Hindlimb muscle (tissue), 1 donor: ENCODE data around the gene SLCO2A1. TPM values are rescaled to one million over a fixed set of nuclear protein-coding genes. Genes with fewer than 3 reads are reported as not detected.

Source experiments
- DNase-seq: peaks from one replicate; pipeline ENCODE4 v3.0.0-alpha.2; 2013
- polyA plus RNA-seq: library from polyadenylated mRNA; unstranded; fragments of 120-200 nt; gene quantifications from one replicate; pipeline ENCODE4 v1.2.1, GENCODE V29; 2013; ENCODE audit not compliant: insufficient read length

The SLCO2A1 gene
- polyA plus RNA-seq, 1 donor, result 1.4 TPM

DNA sequence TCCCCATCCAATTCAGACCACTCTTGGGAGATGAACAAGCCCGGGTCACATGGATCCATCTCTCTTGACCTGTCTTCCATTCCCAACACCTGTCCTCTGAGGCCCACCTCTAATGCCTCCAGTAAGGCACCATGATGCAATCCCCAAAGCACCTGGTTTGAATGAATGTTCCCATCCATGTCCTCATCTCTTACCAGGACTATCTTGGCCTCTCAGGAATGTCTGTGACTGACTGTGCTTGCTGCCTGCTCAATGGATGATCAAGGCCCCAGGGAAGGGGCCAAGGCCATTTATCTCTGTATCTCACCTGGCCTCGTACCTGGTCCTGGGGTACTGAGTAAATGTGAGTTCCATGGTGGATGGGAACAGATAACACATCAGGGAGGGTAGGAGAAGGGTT lies 49.7 kb downstream of the SLCO2A1 start:
- no peak for DNase-seq

GRCh38 chr3:133979553-133979952 lies 50.2 kb downstream of the SLCO2A1 start:
- DNase-seq, result no peak

DNA sequence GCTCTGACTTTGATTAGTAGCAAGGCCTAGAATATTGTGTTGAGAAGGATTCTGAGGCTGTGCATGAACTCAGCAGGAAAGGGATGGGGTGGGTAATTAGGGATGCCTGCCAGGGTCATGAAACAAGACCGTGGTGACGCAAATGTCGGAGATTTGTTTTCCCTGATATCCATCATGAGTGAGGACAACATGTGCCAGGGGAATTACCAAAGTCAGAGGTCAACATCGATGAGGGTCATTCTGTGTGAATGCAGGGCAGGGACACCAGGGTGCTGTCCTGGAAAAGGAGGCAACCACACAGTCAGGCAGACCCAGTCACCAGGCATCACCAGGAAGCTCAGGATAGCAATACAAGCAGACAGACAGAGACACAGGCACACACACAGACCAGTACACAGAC lies 52.2 kb downstream of the SLCO2A1 start:
- no peak for DNase-seq

DNA sequence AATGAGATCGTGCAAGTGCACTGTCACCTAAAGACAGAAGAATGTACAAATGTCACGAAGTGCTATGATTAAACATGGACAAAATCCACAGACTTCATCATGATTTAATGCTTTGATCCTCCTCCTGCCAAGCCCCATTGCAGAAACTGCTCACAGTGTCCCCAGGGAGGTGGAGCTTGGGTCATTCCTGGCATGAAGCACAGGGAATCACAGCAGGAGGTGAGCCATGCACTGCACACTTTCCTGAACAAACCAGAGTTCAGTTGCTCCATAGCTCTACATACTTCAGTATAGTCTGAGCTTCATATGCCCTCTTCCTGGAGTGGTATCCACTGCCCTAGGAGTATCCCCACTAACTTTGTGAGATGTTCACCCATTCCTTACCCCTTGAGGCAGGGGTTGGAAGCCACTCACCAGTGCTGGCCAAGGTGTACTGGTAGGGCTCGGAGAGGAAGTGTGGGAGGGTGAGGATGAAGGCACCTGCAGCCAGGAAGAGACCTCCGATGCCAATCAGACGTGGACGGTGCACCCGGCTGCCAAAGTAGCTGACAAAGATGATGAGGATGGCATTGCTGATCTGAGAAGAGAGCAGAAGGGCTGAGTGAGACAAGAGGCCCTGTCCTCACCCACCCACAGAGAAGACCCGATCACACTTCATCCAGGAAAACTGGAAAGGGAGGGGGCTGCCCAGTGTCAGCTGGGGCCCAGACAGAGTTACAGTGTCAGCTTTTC lies 56.3 kb downstream of the SLCO2A1 start:
- DNase-seq, result no peak

GRCh38 chr3:133972156-133972555 lies 57.6 kb downstream of the SLCO2A1 start:
- no peak for DNase-seq

DNA sequence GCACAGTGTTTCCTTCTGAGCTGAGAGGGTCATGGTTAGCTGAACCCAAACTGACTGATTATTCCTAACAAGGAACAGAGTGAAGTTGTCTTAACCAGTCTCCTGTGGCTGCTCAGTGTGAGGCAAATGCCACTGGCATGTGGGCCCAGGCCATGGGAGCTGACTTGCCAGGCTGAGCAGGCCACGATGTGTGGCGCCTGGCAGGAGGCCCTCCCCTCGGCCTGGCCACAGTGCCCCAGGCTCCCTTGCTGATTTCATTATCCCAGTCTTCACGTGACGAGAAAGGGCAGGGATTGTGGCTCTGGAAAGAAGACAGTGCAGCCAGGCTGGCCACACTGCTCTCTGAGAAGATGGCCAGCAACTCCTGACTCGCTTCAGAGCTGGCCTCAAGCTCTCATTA lies 58.8 kb downstream of the SLCO2A1 start:
- no peak for DNase-seq

DNA sequence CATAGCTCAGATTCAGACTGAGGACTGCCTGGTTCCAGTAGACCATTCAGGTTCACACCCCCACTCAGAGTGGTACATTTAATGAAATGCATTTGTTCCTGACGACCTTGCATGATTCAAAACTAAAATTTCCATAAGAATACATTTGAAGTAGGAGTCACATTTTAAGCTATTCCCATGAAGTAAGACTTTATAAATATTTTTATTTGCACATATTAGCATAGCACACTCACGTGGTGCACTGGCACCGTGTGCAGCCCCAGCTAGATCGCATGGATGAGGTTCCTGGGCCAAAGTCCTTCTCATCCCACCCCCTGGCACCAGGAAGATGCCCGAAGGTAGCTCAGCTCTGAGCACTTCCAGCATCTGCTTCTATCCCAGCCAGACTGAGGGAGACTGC lies 59.4 kb downstream of the SLCO2A1 start:
- no peak for DNase-seq

- DNase-seq, result no peak
Observed at GRCh38 chr3:133967992-133968892, 61.5 kb downstream of the SLCO2A1 start.

DNA sequence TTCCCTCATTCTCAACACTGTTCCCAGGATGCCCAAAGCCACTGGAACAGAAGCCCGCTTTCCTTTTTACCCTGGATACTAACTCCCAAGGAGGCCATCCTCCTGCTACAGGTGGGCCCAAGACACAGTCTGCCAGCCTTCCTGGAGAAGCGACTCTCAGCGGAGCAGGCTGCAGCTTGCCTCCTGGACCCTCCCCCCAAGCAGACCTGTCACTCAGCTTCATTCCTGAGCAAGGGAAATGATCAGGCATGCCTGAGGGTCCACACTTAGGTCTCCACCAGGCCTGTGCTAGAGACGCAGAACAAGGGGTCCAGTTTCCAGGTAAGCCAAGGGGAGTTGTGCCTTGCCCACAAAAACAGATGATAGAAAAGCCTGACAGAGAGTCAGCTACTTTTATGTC lies 62.8 kb downstream of the SLCO2A1 start:
- no peak for DNase-seq

- no peak for DNase-seq
Observed at GRCh38 chr3:133965906-133966305, 63.8 kb downstream of the SLCO2A1 start.

- no peak for DNase-seq
Observed at GRCh38 chr3:133965013-133965570, 64.6 kb downstream of the SLCO2A1 start.

DNA sequence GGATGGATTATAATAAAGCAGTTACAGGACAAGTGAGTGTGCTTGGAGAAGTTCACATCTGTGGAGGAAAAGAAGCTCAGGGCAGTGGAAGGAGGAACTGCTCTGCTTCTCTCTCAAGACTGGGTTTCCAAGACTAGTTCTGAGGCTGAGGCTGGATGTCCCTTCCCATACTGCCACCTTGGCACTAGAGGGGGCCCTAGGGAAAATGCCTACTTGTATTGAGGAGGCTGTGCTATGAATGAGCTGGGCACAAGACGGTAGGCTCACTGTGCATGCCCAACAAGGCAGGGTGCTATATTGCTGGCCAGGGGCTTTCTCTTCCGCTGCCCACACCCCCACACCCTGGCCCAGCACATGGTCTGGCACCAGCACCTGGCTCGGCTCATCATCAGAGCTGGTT lies 65.2 kb downstream of the SLCO2A1 start:
- no peak for DNase-seq

- DNase-seq, result no peak
Observed at GRCh38 chr3:133963657-133964396, 65.9 kb downstream of the SLCO2A1 start.

DNA sequence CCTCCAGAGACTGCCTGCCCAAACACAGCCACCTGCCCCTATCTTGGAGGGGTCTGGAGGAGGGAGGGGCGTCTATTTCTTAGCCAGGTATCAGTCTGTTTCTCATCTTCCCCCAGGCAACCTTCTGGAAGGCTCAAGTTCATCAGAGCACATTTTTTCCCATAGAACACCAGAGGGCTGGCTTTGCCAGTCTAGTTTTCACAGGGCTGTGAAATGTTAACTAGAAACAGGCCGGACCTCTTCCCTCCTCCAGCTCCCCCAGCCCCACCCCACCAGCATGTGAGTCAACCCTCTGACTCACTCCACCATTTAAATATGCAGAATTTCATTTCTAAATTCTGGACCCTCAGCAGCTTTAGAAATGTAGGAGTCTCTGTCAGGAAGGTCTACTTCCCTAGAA lies 66.9 kb downstream of the SLCO2A1 start:
- no peak for DNase-seq

- no peak for DNase-seq
Observed at GRCh38 chr3:133958071-133958805, 71.5 kb downstream of the SLCO2A1 start.

GRCh38 chr3:133956982-133957381 lies 72.7 kb downstream of the SLCO2A1 start:
- DNase-seq, result no peak

GRCh38 chr3:133956353-133956752 lies 73.4 kb downstream of the SLCO2A1 start:
- DNase-seq, result no peak

GRCh38 chr3:133955892-133956291 lies 73.8 kb downstream of the SLCO2A1 start:
- no peak for DNase-seq

DNA sequence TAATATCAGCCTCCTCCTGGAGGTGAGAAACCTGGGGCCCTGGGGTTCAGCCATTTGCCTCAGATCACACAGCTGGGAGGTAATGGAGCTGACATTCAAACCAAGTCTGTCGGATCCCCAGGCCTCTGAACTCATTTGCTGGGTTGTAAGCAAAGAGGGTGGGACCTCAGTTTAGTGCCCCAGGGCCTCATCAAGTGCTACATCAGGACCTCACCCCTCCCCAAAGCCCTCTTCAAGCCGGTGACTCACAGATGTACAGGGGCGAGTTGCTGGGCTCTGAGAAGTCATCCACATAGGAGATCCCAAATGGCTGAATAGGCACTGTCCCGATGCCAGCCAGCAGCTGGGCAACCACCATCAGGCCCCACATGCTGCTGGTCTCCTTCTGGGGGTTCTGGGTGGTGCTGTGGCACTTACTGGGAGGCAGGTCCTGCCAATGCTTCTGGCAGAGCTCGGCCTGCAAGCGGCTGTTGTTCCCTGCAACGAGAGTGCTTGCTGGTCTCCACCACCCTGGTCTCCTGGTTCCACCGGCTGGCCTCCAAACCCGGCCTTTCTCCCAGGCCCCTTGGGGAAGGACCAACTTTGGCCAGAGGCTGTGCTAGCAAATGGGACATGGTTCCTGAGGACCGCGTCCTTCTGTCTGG lies 74.9 kb downstream of the SLCO2A1 start:
- DNase-seq, result no peak

DNA sequence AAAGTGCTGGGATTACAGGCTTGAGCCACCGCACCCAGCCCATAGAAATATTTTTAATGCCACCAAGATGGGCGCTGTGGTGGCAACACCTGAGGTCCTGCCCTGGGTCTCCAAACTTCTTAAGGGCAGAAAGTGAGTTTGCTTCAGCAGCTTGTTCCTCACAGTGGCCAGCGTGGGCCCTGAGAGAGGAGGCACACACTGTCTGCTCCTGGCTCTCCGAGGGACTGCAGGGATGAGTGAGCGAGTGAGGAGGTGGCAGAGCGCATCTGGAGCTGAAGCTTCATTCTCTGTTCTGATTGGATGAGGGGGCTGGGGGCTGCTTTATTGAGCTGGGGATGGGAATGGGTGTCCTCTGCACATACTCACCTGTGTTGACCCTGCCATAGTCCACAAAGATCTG lies 76.4 kb downstream of the SLCO2A1 start:
- no peak for DNase-seq

GRCh38 chr3:133949438-133949837 lies 80.3 kb downstream of the SLCO2A1 start:
- peak; percentile 48 for DNase-seq

DNA sequence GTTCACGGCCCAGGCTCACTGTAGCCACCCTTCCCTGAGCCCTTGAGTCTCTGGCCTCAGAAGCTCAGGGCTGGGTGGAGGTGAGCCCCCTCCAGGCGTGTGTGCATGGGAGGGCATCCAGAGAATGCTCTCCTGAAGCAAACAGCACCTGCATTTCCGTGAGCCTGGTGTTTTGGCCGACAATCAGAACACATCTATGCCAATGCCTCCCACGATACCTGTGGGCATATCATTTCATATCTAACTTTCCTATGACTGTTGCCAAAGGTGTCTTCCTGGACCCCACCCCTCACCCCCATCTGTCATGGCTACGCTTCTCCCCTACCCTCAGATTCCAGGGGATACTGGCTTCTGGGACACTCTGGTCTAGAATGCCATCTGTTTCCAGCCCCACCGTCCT lies 80.7 kb downstream of the SLCO2A1 start:
- DNase-seq, result no peak
